HG03159 (cell line): ENCODE data around the gene ATOH8.
A peak's percentile ranks its signal among the peaks of the same experiment; 100 is the strongest.

ENCODE experiments used
- ATAC-seq: cut with Tn5 transposase; IDR thresholded peaks from one replicate; pipeline ENCODE4 v1.9.1; 2021; ENCODE audit warnings: mild to moderate bottlenecking, moderate library complexity; ENCODE audit not compliant: unreplicated experiment

ATOH8 gene

DNA sequence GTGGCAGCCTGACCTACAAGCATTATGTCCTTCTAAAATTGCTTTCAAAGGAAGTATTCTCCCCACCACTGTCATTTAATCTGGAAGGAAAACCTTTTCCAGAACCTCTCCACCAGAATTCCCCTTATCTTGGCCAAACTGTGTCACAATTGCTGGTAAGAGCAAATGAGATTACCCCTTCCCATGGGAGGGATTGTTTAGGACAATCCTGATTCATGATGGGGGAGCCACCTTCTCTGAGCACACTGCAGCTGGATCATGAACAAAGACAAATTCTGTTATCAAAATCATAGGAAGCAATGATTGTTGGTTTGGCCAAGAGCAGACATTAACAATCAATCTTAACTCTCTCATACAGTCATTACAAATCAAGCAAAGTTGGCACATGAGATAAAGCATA is 18.1 kb upstream of the ATOH8 start:
- no peak for ATAC-seq

DNA sequence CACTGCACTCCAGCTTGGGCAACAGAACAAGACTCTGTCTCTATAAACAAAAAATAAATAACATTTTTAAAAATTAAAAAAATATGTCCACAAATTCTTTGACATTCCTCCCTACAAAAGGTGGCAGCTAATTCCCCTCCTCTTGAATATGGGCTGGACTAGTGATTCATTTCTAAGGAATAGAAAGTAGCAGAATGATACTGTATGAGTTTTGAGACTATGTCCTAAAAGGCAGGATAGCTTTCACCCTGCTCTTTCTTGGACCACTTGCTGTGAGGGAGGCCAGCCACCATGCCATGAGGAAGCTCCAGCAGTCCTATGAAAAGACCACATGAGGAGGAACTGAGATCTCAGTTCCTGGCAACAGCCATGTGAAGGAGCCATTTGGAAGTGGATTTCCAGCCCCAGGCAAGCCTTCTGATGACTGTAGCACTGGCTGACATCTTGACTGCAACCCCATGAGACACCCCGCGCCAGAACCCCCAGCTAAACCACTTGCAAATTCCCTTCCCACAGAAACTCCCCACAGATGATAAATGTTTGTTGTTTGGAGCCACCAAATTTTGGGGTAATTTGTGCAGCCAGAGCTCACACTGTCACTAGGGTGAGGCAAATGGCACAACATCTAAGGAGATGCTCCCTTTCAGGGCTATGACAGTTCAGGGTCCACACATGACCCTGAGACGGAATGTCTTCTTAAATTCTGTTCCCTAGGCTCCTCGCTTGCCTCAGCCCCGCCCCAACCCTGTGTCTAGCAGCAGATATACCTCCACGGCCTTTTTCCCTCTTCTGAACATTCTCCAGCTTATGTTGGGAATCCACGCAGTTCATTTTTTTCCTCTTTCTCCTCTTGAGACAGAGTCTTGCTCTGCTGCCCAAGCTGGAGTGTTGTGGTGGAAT is 17.1 kb upstream of the ATOH8 start:
- ATAC-seq: no peak

DNA sequence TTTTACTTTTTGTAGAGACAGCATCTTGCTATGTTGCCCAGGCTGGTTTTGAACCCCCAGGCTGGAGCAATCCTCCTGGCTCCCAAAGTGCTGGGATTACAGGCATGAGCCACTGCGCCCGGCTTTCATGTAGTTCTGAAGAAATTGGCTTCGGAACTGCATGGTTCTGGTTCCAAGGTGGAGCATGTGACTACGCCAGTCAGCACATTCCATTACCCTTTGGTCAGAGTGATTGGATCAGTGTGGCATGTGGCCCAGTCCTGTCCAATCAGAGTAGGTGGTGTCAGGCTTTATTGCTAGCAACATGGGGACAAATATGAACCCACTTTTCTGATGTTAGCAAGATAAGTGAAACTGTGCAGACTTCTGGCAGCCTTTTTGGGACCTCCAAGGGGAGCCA is 16.3 kb upstream of the ATOH8 start:
- no peak for ATAC-seq

DNA sequence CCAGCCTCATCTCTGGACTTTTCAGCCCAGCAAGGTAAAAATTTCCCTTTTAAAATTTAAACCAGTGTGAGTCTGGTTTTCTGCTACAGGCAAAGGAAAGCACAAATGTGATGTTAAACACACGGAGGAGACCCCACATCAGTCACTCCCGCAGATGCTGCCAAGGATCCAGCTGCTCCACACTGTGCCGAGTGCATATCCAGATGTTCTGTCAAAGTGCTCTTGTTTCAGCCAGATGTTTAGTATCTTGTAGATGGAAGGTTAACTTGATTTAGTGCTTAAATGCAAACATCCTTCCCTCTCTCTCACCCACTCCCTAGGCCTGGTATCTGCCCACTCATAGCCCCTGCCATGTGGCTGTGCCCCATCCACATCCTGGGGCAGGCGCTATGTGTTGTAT is 15.8 kb upstream of the ATOH8 start:
- no peak for ATAC-seq

DNA sequence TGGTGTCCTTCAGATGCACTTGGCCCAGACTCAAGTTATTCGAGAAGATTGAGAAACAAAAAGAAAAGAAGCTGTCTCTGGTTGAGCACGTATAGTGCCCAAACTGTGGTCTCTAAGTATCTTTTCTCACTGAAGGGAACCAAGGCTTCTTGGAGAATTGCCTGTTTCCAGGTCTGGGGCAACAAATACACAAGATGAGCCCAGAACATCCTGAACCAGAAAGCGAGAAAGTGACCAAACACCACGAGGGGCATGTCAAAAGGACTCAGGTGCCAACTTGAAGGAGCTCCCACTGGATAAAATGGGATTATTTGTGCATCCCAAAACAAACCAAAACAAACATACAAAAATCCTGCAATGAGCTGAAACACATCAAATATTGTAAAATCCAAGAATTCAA is 13.6 kb upstream of the ATOH8 start:
- ATAC-seq: no peak

DNA sequence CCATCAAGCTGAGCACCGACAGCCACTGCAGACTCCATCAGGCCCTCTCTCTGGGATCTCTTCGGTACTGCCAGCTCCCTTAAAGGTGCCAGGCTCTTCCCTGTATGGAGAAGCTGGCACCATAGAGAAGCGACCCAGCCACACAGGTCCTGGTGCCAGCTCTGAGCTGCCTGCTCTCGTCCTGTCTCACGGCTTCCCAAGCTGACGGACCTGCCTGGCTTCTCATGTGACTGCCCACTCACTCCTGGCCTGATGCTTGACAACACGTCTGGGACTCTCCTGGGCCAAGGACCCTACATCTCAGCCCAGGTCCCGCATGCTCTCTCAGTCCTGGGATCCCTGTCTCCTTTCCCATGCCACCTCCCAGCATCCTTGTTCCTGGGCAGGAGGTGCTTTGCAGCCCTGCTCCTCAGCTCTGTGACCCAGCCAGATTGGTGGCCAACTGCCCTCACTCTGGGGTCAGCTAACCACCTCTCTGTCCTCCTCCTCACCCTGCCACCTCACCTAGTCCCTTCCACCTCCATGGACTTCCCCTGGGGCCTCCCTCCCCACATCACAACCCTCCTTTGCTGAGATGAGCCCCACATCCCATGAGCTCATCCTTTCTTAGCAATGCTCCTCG is 12.5 kb upstream of the ATOH8 start:
- no peak for ATAC-seq

DNA sequence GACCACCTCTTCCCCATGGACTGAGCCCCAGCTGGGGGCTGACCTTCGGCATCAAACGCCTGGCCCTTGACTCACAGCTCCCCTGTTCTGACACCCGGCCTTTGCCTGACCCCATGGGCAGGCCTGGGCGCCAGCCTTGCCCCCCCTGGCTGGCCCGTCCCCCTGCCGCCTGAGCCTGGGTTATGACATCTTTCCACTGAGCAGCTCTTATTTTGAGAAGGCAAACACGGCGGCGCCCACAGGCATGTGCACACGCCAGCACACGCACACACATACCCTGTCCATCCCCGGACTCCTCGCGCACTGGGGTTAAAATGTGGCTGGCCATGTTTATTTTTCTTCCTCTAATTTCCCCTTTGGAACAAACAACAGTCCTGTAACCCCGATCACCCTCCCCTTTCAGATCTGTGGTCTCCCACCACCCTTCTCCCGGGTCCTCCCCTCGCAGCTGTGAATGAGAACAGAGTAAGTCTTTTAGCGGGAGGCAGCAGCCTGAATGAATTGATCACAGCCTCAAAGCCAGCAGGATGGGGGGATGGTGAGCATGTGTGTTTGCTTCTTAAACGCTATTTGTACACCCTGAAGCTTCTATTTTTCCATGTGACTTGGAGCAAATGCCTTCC is 11.8 kb upstream of the ATOH8 start:
- ATAC-seq: no peak

DNA sequence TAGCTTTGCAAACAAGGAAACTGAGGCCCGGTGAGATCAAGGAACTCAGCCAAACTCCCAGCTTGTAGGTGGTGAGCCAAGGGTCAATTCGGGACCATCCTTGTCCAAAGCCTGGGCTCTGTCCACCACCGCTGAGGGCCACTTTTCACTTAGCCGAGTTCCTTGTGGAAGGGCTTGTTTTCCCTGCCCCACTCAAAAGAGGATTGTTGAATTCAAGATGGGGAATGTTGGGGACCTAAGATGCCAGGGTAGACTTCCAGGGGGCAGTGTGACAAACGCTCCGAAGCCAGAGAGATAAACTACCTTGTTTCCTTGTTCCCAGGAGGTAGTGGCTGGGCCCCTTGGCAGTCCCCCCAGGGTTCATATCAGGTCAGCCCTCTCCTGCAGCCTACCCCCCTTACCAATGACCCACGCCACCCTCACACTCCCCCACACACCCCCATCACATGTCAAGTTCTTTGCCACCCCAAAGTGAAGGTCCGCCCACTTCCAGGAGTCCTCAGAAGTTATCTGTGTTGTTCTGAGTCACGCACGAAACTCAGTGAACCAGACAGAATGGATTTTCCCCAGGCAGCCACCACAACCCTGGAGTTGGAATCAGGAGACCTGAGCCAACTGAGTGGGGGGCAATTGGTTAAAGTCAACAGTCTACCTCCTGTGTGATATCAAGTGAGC is 10.3 kb upstream of the ATOH8 start:
- ATAC-seq: no peak

DNA sequence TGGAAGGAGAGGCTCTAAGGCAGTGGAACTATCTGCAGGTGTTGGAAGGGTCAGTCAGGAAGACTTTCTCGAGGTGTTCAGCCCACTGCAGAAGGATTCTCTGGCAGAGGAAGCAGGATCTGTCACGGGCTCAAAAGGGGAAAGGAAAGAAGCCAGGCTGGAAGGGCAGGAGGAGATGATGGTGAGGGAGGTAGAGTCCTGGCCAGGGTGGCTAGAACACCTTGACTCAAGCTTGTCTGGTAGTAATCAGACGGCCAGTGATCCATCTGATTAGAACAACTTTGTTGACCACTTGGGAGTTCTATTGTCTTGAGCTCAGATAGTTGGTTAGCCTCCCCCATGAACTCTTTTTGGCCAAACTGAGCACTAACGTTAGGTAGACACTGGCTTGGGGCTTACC is 9.7 kb upstream of the ATOH8 start:
- no peak for ATAC-seq

DNA sequence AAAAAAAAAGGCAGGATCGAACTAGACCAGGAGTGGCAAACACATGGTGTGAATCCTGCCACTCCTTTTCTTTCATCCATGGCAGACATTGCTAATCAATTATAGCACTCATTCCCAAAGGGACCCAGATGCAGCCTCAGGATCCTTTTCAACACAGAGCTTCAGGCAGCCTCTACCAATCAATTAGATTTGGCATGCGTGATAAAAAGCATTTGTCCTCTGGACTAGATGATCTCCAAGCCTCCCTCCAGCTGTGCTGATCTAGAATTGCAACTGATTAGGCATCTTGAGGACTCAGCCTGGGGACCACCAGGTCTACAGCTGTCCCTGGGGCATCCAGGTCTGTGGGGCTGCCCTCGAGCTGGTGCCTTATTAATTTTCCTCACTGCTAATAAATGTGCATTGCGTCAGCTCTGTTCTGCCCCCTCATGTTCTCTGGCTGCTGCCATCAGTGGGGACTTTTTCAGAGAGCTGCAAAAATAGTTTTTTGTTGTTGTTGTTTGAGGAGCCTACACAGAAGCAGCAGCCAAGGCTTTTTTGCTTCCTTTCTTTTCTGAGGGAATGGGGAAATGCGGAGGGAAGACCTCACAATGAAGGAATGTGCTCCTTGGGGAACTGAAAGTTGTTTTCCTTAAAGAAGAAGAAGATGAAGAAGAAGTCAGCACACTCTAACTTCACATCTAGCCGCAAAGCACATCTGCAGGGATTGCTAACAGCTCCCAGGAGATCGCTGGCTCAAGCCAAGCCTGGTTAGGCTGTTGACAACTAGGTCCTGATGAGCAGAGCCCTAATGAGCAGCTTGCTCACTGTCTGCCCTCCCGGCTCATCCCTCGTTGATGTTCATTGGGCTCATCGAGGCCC is 8.8 kb upstream of the ATOH8 start:
- ATAC-seq: no peak

DNA sequence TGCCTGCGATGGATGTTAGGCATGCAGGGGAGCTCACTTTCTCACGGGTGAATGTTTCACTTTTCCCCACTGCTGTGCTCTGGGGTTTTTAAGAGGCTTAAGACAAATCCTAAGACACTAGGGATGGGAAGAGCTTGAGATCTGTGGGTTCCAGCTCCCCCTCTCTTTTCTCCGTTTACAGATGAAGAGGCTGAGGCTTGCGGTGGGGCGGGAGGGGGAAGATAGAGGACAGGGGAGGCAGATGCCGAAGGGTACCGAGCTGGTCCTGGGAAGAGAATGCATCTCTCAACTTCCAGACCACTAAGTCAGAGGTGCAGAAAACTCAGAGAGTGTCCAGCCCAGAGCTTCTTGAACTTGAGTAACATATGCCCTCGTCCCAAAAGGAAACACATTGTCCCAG is 8.2 kb upstream of the ATOH8 start:
- ATAC-seq: no peak

DNA sequence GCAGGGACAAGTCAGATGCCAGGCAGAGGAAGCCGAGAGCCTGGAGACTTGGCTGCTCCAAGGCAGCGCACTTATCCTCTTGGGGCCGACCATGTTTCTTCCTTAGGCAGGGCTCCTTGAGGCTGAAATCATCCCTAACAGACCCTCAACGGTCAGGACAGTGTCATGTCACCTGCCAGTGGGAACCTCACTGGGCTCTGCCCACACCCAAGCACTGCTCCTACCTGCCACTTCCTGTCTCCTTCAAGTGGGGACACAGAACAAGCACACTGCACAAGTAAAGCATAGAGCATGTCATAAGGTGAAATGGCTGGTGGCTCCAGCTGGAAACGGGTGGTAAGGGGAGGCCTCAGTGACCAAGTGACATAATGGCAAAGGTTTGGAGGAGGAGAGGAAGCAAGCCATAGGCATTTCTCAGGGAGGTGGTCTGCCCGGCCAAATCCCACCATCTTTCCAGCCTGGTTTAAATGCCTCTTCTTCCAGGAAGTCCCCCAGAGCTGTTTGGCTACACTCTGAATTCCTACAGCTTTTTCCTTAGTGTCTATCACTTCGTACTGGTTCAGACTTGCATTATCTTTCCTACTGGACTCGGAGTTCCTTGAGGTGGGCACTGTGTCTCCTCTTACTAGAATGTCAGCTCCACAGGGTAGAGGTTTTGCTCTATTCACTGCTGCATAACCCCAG is 7.3 kb upstream of the ATOH8 start:
- no peak for ATAC-seq

DNA sequence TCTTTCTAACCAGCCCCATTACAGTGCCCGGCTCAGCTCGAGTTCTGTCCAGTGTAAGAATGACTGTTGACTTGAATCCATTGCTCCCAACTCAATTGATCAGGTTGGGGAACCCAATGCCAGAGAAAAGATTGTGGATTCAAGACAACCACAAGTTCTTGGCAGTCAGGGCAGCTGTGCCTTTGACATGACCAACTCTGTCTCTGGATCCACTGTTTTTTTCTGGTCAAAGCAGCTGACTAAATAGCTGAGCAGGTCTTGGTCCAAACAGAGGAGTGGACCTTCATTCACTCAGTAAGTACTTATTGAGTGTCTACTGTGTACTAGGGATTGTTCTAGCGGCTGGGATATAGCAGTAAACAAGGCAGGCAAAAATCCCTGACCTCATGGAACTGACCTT is 6.3 kb upstream of the ATOH8 start:
- ATAC-seq: no peak

DNA sequence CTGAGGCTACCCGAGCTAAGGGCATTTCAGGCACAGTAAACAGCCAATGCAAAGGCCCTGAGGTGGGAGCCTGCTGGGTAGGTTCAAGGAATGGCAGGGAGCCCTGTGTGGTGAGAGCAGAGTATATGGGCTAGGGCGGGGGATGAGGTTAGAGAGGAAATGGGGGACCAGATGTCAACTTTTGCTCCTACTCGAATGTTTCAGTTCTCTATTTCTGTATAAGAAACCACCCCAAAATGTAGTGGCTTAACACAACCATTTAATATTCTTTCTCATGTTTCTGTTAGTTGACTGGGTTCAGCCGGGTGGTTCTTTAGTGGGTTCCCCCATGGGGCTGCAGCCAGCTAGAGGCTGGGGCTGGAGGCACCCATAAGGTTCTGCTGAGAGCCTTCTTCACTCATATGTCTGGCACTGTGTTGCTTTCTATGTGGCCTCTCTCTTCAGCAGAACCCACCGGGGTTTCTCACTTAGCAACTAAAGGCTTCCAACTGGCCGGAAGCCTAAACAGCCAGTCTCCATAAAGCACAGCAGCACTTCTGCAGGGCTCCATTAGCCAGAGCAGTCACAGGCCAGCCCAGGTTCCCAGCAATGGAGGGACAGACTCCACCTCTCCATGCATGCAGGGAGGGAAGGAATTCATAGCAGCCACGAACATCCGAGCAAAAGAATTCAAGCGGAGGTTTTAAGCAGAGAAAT is 5.6 kb upstream of the ATOH8 start:
- peak; percentile 64 for ATAC-seq

DNA sequence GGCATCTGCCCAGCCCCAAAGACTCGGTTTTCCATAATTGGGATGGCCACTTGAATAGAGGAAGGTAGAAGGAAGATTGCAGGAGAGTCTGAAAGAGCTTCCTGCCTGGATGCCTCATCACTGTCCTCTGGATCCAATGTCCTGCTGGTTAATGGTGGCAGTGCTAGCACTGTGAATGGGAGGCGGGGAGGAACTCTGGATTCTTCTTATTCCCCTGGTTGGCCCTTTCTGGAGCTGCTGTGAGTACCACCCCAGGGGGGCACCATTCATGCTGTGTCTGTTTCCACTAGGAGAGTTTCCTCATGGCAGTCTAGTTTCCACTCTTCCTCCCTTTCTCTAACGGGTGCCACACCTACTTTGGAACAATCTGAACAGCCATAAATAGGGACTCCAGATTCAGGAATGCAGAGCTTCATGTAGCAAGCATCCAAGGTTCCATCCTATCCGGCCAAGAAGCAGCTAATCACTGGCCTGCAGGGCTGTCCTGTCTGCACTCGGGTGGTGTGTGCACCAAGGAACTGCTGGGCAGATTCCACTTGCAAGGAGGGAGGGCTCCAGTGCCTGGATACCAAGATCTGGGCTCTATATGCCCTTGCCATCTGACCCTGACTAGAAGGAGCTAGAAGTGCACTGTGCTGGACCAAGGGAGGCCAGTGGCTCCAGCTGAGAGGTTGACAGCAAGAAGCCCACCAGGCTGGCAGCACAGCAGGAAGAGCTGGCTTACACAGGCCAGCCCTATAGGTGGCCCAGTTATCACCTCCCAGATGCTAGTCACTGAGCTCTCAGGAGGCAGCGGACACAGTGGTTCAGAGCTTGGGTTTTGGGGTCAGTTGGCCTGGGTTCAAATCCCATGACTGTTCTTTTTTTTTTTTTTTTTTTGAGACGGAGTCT is 4.6 kb upstream of the ATOH8 start:
- no peak for ATAC-seq

DNA sequence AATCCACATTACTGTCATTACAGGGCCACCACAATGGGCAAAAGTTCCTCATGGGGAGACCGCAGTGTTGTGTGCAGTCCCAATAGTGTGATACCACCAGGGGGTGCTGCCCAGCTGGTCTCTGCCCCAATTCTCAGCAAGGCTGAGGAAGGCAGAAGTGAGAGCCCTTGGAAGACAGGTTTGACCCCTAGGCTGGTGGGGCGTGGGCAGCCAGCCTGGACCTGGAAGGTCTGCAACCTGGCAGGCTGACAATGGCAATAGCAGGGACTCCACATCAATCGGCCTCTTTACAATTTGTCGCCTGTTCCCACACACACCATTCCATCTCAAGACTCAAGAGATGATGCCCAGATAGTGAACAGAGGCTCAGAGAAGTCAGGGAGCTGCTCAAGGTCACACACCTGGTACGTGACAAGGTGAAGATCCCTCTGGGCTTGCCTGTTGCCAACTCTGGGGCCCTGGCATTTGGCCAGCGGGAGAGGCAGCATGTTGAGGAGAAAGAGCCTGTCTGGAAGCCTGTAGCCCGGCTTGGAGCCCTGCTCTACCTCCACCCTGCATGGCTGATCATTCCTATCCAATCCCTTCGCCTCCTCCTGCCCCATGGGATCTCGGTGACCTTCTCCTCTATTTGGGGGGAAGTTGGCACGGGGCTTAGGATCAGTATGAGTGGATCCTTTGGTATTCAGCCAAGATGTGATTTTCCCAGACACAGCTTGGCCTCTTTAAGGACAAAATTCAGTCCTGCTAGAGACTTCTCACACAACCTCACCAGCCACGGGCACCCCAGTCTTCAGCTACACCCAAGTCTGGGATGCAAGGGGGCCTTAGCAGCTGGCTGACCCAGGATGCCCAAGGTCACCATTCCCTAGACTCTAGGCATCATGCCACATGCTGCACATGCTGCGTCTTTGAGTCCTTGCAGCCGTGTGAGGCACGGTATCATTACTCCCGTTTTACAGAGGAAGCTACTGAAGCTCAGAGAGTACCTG is 2.9 kb upstream of the ATOH8 start:
- no peak for ATAC-seq

DNA sequence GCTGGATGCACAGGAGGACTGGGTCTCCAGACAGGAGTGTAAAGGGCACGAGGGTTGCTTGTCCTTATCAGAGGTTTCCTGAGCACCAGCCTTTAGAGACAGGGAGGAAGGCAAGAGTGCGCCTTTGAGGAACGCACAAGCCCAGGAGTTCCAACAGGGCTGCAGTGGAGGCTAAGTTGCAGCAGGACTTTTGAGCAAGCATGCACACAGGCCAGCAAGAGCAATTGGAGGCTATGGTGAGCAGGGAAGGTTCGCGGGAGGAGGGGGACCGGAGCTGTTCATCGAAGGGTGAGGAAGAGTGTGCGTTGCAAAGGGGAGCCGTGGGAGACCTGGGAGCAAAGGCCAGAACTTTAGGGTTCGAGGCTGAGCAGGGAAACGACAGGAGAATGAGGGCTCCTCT is 2.2 kb upstream of the ATOH8 start:
- ATAC-seq: no peak
